Activated naive CD8-positive, alpha-beta T cell treated with anti-CD3 and anti-CD28 coated beads, Interleukin-2, amount 50 U/mL, for 24 hours (primary cell): ENCODE data around the gene STN1.

Source experiments
- ATAC-seq: fragments of 150-1000 bp; cut with Tn5 transposase; one replicate; pipeline ENCODE4 v1.10.0; 2021
- DNase-seq: peaks from one replicate; pipeline ENCODE4 v3.0.0; 2021
- H3K27ac Mint-ChIP-seq: one replicate; pipeline ENCODE4 v1.8.0; 2021; ENCODE audit warnings: mild to moderate bottlenecking, mixed read lengths
- H3K27me3 Mint-ChIP-seq: one replicate; pipeline ENCODE4 v1.8.0; 2021; ENCODE audit warnings: mixed read lengths
- H3K36me3 Mint-ChIP-seq: one replicate; pipeline ENCODE4 v1.8.0; 2021; ENCODE audit warnings: low read depth, mixed read lengths
- H3K4me1 Mint-ChIP-seq: one replicate; pipeline ENCODE4 v1.8.0; 2021; ENCODE audit warnings: mixed read lengths
- H3K4me3 Mint-ChIP-seq: one replicate; pipeline ENCODE4 v1.8.0; 2021; ENCODE audit warnings: mild to moderate bottlenecking, moderate library complexity, mixed read lengths
- H3K9me3 Mint-ChIP-seq: one replicate; pipeline ENCODE4 v1.8.0; 2021; ENCODE audit warnings: mixed read lengths

Gene STN1

DNA sequence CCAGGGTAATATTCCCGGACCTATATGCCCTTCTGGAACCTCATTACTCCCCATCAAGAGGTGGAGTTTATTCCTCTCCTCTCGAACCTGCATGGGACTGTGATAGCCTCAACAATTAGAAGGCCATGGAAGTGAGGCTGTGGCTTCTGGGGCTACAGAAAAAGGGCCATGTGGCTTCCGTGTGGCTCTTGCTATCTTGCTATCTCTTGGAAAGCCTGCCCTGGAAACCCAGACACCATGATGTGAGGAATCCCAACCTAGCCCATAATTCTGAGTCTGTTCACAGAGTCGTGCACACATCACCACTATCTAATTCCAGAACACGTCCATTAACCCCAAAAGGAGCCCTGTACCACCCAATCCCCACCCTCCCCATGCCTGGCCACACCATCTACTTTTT is 41.8 kb downstream of the STN1 start:
- Mint-ChIP-seq H3K36me3 (peaks cover 4% of the 10 kb centered on the region), H3K27me3 (no peaks in the 10 kb centered on the region), H3K9me3 (no peaks in the 10 kb centered on the region), H3K4me1 (peaks cover 4% of the 10 kb centered on the region), H3K27ac (no peak overlapping the region), H3K4me3 (no peak overlapping the region)
- no peak for DNase-seq
- no peak for ATAC-seq

- Mint-ChIP-seq H3K4me3 (no peak overlapping the region), H3K9me3 (no peaks in the 10 kb centered on the region), H3K27ac (no peak overlapping the region), H3K27me3 (no peaks in the 10 kb centered on the region), H3K36me3 (no peaks in the 10 kb centered on the region), H3K4me1 (peaks cover 4% of the 10 kb centered on the region)
- no peak for DNase-seq
- ATAC-seq, result no peak
These were observed 43.3 kb downstream of the STN1 start for GRCh38 chr10:103874730-103875129.

GRCh38 chr10:103872137-103872931 is 45.6 kb downstream of the STN1 start:
- no peak overlapping the region for H3K27ac Mint-ChIP-seq
- H3K27me3 Mint-ChIP-seq, result no peaks in the 10 kb centered on the region
- H3K4me1 Mint-ChIP-seq, result peaks cover 5% of the 10 kb centered on the region
- ATAC-seq (no peak), DNase-seq (no peak)
- no peak overlapping the region for H3K4me3 Mint-ChIP-seq
- no peaks in the 10 kb centered on the region for H3K9me3 Mint-ChIP-seq
- H3K36me3 Mint-ChIP-seq, result no peaks in the 10 kb centered on the region

DNA sequence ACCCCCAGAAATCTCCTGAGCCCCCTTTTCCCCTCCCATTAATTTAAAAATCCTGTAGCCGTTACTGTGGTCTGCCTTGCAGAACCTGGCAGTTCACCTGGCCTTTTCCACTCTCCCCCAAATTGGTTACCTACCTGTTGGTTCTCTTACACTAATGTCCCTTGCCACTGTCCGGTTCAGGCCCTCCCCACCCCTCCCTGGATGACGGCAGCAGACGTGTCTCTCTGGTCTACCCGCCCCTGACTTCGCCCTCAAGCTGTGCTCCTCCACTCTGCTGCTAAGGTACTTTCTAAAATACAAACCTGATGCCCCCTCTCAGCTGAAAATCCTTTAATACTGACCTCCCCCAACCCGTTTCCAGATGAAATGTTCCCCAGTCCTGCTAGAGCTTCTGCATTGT is 47.0 kb downstream of the STN1 start:
- Mint-ChIP-seq H3K36me3 (no peaks in the 10 kb centered on the region), H3K9me3 (peaks cover under 1% of the 10 kb centered on the region), H3K4me1 (peaks cover 5% of the 10 kb centered on the region), H3K27ac (no peak overlapping the region), H3K27me3 (no peaks in the 10 kb centered on the region), H3K4me3 (no peak overlapping the region)
- ATAC-seq, result no peak
- DNase-seq, result no peak

GRCh38 chr10:103870516-103870915 is 47.5 kb downstream of the STN1 start:
- Mint-ChIP-seq H3K4me3 (no peak overlapping the region), H3K4me1 (peaks cover 5% of the 10 kb centered on the region), H3K27me3 (no peaks in the 10 kb centered on the region), H3K27ac (no peak overlapping the region), H3K9me3 (peaks cover 4% of the 10 kb centered on the region), H3K36me3 (no peaks in the 10 kb centered on the region)
- ATAC-seq, result no peak
- no peak for DNase-seq

DNA sequence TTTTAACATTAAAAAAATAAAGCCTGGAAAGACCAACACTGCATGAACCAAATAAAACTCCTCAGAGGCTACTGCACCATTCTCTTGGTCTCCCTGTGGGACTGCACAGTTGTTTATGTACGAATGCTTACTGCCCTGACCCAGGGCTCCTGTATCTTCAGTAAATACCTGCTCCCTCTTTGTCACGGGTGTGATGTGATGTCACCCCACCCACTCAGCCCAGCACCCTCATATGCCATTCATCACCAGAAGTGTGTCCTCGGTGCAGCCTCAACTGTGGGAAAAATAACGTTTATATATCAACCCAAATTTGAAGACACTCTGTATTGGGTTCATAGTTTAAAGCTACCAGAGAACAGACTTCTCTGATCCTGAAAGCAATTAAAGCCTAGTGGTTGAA is 48.6 kb downstream of the STN1 start:
- DNase-seq (no peak), ATAC-seq (no peak)
- peaks cover 15% of the 10 kb centered on the region for H3K9me3 Mint-ChIP-seq
- no peak overlapping the region for H3K4me3 Mint-ChIP-seq
- peaks cover 5% of the 10 kb centered on the region for H3K36me3 Mint-ChIP-seq
- H3K4me1 Mint-ChIP-seq, result peaks cover 5% of the 10 kb centered on the region
- H3K27ac Mint-ChIP-seq, result no peak overlapping the region
- no peaks in the 10 kb centered on the region for H3K27me3 Mint-ChIP-seq

DNA sequence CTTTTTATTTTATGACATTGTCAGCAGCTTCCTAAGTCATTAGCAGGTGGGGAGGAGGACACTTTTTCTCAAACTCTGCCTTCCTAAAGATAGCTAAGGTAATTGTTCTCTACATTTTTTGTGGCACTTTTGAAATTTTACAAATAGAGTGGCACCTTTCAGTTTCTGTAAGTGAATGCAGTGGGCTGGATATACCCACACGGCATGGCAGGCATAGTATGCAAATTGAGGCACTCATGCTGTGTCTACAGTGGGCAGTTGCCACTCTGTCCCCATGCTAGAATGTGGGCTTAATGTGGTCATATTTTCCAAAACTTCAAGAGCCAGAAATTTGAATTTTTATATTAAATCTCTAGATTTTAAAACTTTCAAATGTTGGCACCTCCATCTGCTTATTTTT is 49.8 kb downstream of the STN1 start:
- H3K4me1 Mint-ChIP-seq, result peaks cover 5% of the 10 kb centered on the region
- H3K4me3 Mint-ChIP-seq, result no peak overlapping the region
- no peak for ATAC-seq
- DNase-seq, result no peak
- no peaks in the 10 kb centered on the region for H3K27me3 Mint-ChIP-seq
- H3K36me3 Mint-ChIP-seq, result peaks cover 9% of the 10 kb centered on the region
- no peak overlapping the region for H3K27ac Mint-ChIP-seq
- peaks cover 15% of the 10 kb centered on the region for H3K9me3 Mint-ChIP-seq

DNA sequence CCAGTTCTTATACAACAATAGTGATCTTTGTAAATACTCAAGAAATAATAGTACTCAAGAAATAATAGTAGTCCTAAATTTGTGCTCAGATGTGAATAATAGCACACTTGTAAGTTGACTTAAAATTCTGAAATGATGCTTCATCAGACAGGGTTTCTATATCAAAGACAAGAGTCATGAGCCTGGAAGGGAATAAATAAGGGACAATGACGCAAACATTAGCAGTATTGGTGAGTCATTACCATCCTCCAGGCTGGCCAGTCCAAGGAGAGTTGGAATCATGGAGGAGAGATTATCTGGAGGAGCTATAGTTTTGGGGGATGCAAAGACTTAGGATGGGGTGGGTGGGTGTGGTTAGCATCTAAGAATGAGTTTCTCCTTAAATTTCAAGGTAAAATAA is 56.5 kb downstream of the STN1 start:
- H3K4me3 Mint-ChIP-seq, result no peak overlapping the region
- H3K4me1 Mint-ChIP-seq, result peaks cover 4% of the 10 kb centered on the region
- H3K27ac Mint-ChIP-seq, result no peak overlapping the region
- DNase-seq (no peak), ATAC-seq (no peak)
- peaks cover 9% of the 10 kb centered on the region for H3K36me3 Mint-ChIP-seq
- peaks cover 15% of the 10 kb centered on the region for H3K9me3 Mint-ChIP-seq
- H3K27me3 Mint-ChIP-seq, result peaks cover 10% of the 10 kb centered on the region

GRCh38 chr10:103859161-103860086 is 58.6 kb downstream of the STN1 start:
- no peak overlapping the region for H3K4me3 Mint-ChIP-seq
- H3K9me3 Mint-ChIP-seq, result no peaks in the 10 kb centered on the region
- peaks cover 8% of the 10 kb centered on the region for H3K4me1 Mint-ChIP-seq
- DNase-seq, result peak; percentile 63
- H3K27ac Mint-ChIP-seq, result no peak overlapping the region
- ATAC-seq, result peak; percentile 60
- H3K27me3 Mint-ChIP-seq, result peaks cover 21% of the 10 kb centered on the region
- H3K36me3 Mint-ChIP-seq, result peaks cover 3% of the 10 kb centered on the region

GRCh38 chr10:103858360-103858759 is 59.6 kb downstream of the STN1 start:
- no peak for ATAC-seq
- no peak for DNase-seq
- H3K4me3 Mint-ChIP-seq, result no peak overlapping the region
- H3K27me3 Mint-ChIP-seq, result peaks cover 32% of the 10 kb centered on the region
- no peak overlapping the region for H3K27ac Mint-ChIP-seq
- peaks cover 11% of the 10 kb centered on the region for H3K4me1 Mint-ChIP-seq
- H3K36me3 Mint-ChIP-seq, result no peaks in the 10 kb centered on the region
- no peaks in the 10 kb centered on the region for H3K9me3 Mint-ChIP-seq

DNA sequence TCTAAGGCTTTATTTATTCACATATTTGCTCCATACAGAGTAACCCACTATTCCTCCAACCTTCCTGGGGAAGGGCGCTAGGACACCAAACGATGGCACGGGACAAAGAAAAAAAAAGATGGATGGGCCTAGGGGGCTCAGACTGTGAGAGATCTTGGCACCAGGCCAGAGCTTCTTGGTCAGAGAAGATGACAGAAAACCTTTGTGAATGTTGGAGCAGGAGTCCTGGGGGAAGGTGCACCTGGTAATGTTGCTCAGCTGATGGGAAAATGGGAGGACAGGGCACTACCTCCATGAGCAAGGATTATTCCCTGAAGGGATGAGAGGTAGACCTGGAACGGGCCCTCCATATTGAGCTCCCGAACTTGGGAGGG is 61.2 kb downstream of the STN1 start:
- Mint-ChIP-seq H3K36me3 (no peaks in the 10 kb centered on the region), H3K4me3 (peak overlapping the region; percentile 45), H3K9me3 (no peaks in the 10 kb centered on the region), H3K27ac (no peak overlapping the region), H3K27me3 (peaks cover 39% of the 10 kb centered on the region), H3K4me1 (peaks cover 11% of the 10 kb centered on the region)
- no peak for DNase-seq
- ATAC-seq, result no peak

DNA sequence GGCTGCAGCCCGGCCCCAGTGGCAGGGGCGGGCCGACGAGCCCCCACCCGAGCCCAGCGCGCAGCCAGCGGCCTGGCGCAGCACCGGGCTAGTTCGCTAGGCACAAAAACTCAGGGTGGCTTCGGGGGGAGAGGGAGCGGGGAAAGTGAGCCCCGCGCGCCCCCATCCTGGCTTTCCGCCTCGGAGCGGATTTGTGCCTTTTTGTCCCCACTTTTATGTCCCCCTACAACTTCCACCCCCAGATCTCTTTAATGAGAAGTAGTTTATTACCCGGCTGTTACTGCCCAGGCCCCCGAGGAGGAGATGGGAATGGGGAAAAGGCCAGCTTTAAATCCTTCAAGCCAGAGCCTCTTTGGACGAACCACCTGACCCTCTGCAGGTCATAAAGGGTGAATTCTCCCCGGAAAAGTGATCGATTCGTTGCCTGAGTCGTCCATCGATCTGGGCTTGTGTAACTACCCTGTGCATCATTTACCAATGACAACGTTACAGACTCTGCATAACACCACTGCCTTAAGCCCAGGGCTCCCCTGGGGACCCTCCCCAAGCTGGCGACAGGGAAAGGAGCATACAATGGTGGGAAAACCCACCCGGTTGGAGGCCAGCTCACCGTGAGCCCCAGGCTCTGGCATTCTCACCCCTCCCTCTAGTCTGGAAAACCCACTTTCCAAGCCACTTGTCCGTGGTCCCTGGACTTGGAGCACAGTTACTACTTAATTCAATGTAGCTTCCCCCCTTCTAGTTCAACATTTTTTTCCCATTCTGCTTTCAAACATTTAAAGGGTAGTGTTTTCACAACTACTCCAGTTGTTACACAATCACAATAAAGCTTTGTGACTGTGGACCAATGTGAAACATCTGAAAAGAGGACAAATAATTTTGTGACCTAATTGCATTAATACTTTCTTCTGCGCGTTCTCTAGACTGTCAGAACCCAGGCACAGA is 61.9 kb downstream of the STN1 start:
- ATAC-seq, result no peak
- H3K4me3 Mint-ChIP-seq, result peak overlapping the region; percentile 45
- H3K9me3 Mint-ChIP-seq, result no peaks in the 10 kb centered on the region
- no peak overlapping the region for H3K27ac Mint-ChIP-seq
- no peaks in the 10 kb centered on the region for H3K36me3 Mint-ChIP-seq
- H3K27me3 Mint-ChIP-seq, result peaks cover 39% of the 10 kb centered on the region
- peaks cover 11% of the 10 kb centered on the region for H3K4me1 Mint-ChIP-seq
- DNase-seq, result no peak

DNA sequence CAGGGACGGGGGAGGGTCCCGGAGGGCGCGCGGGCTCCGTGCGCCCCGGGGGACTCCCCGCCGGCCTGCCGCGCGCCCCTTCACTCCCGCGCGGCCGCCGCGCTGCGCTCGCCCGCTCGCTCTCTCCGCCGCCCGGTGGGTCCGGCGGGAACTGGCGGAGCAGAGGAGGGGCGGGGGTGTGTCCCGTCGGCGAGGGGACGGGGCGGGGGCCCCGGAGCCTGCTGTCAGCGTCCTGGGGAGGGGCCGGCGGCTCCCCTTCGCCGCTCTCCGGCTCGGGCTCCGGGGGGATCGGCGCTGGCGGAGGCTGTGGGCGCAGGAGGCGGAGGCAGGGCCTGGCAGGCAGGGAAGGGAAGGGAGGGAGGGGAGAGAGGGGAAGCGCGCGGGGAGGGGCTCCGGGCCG is 62.6 kb downstream of the STN1 start, which contains the start of gene SH3PXD2A:
Gene SH3PXD2A, minus strand, starts transcription at position 153 of the 400 bp plus-strand sequence. CDS start 310 bp downstream, outside the sequence.
- H3K27me3 Mint-ChIP-seq, result peaks cover 39% of the 10 kb centered on the region
- DNase-seq (peak; percentile 13), ATAC-seq (peak; percentile 23)
- no peaks in the 10 kb centered on the region for H3K9me3 Mint-ChIP-seq
- peaks cover 11% of the 10 kb centered on the region for H3K4me1 Mint-ChIP-seq
- no peak within 1 kb of the TSS for H3K27ac Mint-ChIP-seq
- no peaks in the 10 kb centered on the region for H3K36me3 Mint-ChIP-seq
- peak within 1 kb of the TSS; percentile 70 for H3K4me3 Mint-ChIP-seq
